Activated CD8-positive, alpha-beta T cell treated with anti-CD3 and anti-CD28 coated beads for 36 hours (primary cell): ENCODE measurements around the gene CMC2. TPM values are rescaled to one million over a fixed set of nuclear protein-coding genes. Genes with fewer than 3 reads are reported as not detected.

Experiments
- ATAC-seq: fragments of 200-7000 bp; cut with Tn5 transposase; one replicate; pipeline ENCODE4 v1.10.0; 2021; ENCODE audit warnings: mild to moderate bottlenecking, moderate library complexity
- CTCF ChIA-PET: fragments of 350-600 bp; sonication (Branson Sonifier 250); formaldehyde crosslinking; loops from one replicate; lab custom pipeline; 2021; ENCODE audit warnings: antibody characterized with exemption; lab: Charles Lee
- POLR2A ChIA-PET: fragments of 350-600 bp; sonication (Branson Sonifier 250); formaldehyde crosslinking; loops from one replicate; lab custom pipeline; 2021; ENCODE audit warnings: antibody characterized with exemption; lab: Charles Lee
- DNase-seq: peaks from one replicate; pipeline ENCODE4 v3.0.0-alpha.2; 2020
- H3K27ac Mint-ChIP-seq: one replicate; pipeline ENCODE4 v1.8.0; 2021; ENCODE audit warnings: mild to moderate bottlenecking, mixed read lengths
- H3K27me3 Mint-ChIP-seq: one replicate; pipeline ENCODE4 v1.8.0; 2021; ENCODE audit warnings: mixed read lengths
- H3K36me3 Mint-ChIP-seq: one replicate; pipeline ENCODE4 v1.8.0; 2021; ENCODE audit warnings: low read depth, mixed read lengths
- H3K4me1 Mint-ChIP-seq: one replicate; pipeline ENCODE4 v1.8.0; 2021; ENCODE audit warnings: low read depth, mixed read lengths
- H3K4me3 Mint-ChIP-seq: one replicate; pipeline ENCODE4 v1.8.0; 2021; ENCODE audit warnings: mild to moderate bottlenecking, moderate library complexity, mixed read lengths
- H3K9me3 Mint-ChIP-seq: one replicate; pipeline ENCODE4 v1.8.0; 2021; ENCODE audit warnings: mixed read lengths
- intact Hi-C: fragments of 100-400 bp; cut with micrococcal nuclease; formaldehyde crosslinking; loops from one replicate; pipeline ENCODE4 v1.10.0; 2022
- total RNA-seq, 2 experiments: library from RNA; stranded (reverse); gene quantifications; one replicate each; pipeline ENCODE4 v1.2.3, GENCODE V29; 2021
- TF ChIP-seq, protein P1 (sequence below): fragments of 200-600 bp; IDR thresholded peaks from one replicate; pipeline ENCODE4 v1.8.0; 2022; ENCODE audit warnings: antibody characterized with exemption, mild to moderate bottlenecking

CMC2 gene
- total RNA-seq, 2 experiments from 2014 or later: 105 to 106 TPM

- H3K36me3 Mint-ChIP-seq: peaks cover 15% of the 10 kb centered on the region
- peaks cover 7% of the 10 kb centered on the region for H3K4me1 Mint-ChIP-seq
- no peak for ATAC-seq
- no peak overlapping the region for H3K27ac Mint-ChIP-seq
- DNase-seq: no peak
- H3K9me3 Mint-ChIP-seq: no peaks in the 10 kb centered on the region
- TF ChIP-seq, protein P1, sequence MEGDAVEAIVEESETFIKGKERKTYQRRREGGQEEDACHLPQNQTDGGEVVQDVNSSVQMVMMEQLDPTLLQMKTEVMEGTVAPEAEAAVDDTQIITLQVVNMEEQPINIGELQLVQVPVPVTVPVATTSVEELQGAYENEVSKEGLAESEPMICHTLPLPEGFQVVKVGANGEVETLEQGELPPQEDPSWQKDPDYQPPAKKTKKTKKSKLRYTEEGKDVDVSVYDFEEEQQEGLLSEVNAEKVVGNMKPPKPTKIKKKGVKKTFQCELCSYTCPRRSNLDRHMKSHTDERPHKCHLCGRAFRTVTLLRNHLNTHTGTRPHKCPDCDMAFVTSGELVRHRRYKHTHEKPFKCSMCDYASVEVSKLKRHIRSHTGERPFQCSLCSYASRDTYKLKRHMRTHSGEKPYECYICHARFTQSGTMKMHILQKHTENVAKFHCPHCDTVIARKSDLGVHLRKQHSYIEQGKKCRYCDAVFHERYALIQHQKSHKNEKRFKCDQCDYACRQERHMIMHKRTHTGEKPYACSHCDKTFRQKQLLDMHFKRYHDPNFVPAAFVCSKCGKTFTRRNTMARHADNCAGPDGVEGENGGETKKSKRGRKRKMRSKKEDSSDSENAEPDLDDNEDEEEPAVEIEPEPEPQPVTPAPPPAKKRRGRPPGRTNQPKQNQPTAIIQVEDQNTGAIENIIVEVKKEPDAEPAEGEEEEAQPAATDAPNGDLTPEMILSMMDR: no peak
- H3K27me3 Mint-ChIP-seq: no peaks in the 10 kb centered on the region
- CTCF ChIA-PET: interaction anchor here (1.0 to 2.9 kb wide), 2 partner anchors 23 to 57 kb away, joined by 3 to 16 read pairs; no protein-coding TSS in a partner anchor
- POLR2A ChIA-PET: no interaction called here
- intact Hi-C loops: no loop called here
- no peak overlapping the region for H3K4me3 Mint-ChIP-seq
Observed at GRCh38 chr16:80981103-80981502, 25.6 kb downstream of the CMC2 start.

- Mint-ChIP-seq H3K4me3 (no peak overlapping the region), H3K36me3 (peaks cover 30% of the 10 kb centered on the region), H3K27me3 (no peaks in the 10 kb centered on the region), H3K27ac (no peak overlapping the region), H3K4me1 (peaks cover 3% of the 10 kb centered on the region), H3K9me3 (no peaks in the 10 kb centered on the region)
- TF ChIP-seq, protein P1: no peak
- ChIA-PET CTCF (interaction anchor here (1.0 kb wide), 1 partner anchor 59 kb away, joined by 3 read pairs; the partner anchor contains the start of gene ATMIN), POLR2A (no interaction called here)
- ATAC-seq (no peak), DNase-seq (no peak)
- intact Hi-C loops: no loop called here
Observed at GRCh38 chr16:80976946-80977345, 29.7 kb downstream of the CMC2 start.

- intact Hi-C loops: no loop called here
- ChIA-PET POLR2A (interaction anchor here (0.7 to 1.1 kb wide), 2 partner anchors 13 to 662 kb away, joined by 3 to 4 read pairs; no protein-coding TSS in a partner anchor), CTCF (interaction anchor here (0.7 to 1.7 kb wide), 11 partner anchors 11 to 391 kb away, joined by 3 to 6 read pairs (median 4); partner anchors contain the start of gene ATMIN)
- Mint-ChIP-seq H3K9me3 (no peaks in the 10 kb centered on the region), H3K27me3 (no peaks in the 10 kb centered on the region), H3K27ac (no peak overlapping the region), H3K36me3 (peaks cover 32% of the 10 kb centered on the region), H3K4me3 (no peak overlapping the region), H3K4me1 (peaks cover 4% of the 10 kb centered on the region)
- no peak for DNase-seq
- ATAC-seq: no peak
- TF ChIP-seq, protein P1: peak; percentile 53
Observed at GRCh38 chr16:80974649-80975376, 31.9 kb downstream of the CMC2 start.

DNA sequence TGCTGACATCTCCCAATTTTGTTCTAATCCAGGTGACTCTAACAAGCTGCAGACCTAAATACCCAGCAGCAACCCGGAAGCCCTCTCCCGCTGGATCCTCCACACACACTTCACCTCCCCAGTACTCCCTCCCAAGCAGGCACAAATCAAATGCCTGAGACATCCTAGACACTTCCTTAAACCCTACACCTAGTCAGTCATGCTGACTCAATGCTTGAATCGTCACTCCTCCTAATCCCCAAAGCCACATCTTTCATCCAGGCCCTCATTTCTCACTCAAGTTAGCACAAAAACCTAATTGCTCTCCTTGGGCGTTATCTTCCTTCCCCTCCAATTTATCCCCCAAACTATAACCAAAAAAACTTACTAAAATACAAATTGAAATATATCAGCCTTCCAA lies 32.7 kb downstream of the CMC2 start:
- Mint-ChIP-seq H3K27me3 (no peaks in the 10 kb centered on the region), H3K9me3 (no peaks in the 10 kb centered on the region), H3K4me3 (no peak overlapping the region), H3K36me3 (peaks cover 30% of the 10 kb centered on the region), H3K27ac (no peak overlapping the region), H3K4me1 (peaks cover 4% of the 10 kb centered on the region)
- TF ChIP-seq, protein P1: no peak
- ChIA-PET CTCF (interaction anchor here (0.7 to 1.7 kb wide), 7 partner anchors 12 to 392 kb away, joined by 3 to 6 read pairs (median 4); no protein-coding TSS in a partner anchor), POLR2A (interaction anchor here (0.7 to 1.4 kb wide), 2 partner anchors 31 to 663 kb away, joined by 3 read pairs; no protein-coding TSS in a partner anchor)
- no peak for ATAC-seq
- DNase-seq: no peak
- intact Hi-C loops: no loop called here

DNA sequence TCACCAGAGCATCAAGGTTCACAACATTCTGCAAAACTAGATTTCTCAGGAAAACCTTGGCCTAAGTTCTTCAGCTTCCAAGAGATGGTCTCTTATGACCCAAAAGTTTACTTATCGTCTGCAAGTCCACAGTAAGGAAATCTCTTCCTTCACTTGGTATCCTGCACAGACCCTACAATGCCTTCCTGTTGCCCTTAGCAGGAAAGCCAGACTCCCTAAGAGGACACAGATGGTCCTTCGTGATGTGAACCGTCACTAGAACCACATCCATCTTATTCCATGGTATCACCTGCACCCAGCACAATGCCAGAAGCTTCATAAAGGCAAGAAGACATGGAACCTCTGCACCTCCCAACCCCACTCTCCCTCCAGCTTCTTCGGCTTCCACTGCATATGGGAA lies 34.1 kb downstream of the CMC2 start:
- Mint-ChIP-seq H3K4me1 (peaks cover 4% of the 10 kb centered on the region), H3K4me3 (no peak overlapping the region), H3K36me3 (peaks cover 24% of the 10 kb centered on the region), H3K9me3 (no peaks in the 10 kb centered on the region), H3K27ac (no peak overlapping the region), H3K27me3 (no peaks in the 10 kb centered on the region)
- TF ChIP-seq, protein P1: no peak
- ATAC-seq: no peak
- ChIA-PET CTCF (interaction anchor here (0.9 kb wide), 1 partner anchor 48 kb away, joined by 3 read pairs; no protein-coding TSS in a partner anchor), POLR2A (interaction anchor here (1.4 kb wide), 1 partner anchor 33 kb away, joined by 3 read pairs; no protein-coding TSS in a partner anchor)
- DNase-seq: no peak
- intact Hi-C loops: no loop called here
